Measurements from ENCODE around the gene PCSK6.
"Not testable (repeated sequence)": the region's sequence is repeated elsewhere in the genome, so short reads cannot be mapped to it uniquely, and the experiment has no call there.

The PCSK6 gene

GRCh38 chr15:101376615-101377395, 112.7 kb downstream of the PCSK6 start:
- DNase-seq (ENCODE audit: low spot score) = no peak

- not testable (repeated sequence) for DNase-seq (ENCODE audit: low spot score)
Measured at GRCh38 chr15:101375006-101375405, 114.5 kb downstream of the PCSK6 start.

- no peak for DNase-seq (ENCODE audit: low spot score)
Measured at GRCh38 chr15:101374326-101374725, 115.2 kb downstream of the PCSK6 start.

- DNase-seq (ENCODE audit: low spot score) = no peak
Measured at GRCh38 chr15:101373577-101373976, 115.9 kb downstream of the PCSK6 start.

- no peak for DNase-seq (ENCODE audit: low spot score)
Measured at GRCh38 chr15:101372960-101373525, 116.5 kb downstream of the PCSK6 start.

DNA sequence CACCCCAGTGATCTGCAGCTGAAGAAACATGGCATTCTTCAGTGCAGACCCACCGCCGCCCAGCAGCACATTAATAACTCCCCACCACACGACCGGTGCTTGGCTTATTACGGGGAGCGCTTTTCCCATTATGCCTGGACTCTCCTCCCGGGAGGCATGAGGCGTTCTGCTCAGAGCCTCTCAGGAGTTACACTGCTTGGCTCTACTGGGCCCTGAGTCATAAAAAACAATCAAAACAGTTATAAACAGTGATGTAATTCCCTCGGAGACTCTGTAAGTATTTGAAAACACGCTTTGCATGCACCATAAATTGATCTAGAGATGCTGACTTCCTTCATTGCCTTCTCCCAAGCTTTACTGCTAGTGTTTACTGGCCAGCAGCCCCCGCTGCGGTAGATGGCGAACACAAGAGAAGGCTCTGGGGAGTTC, 117.3 kb downstream of the PCSK6 start:
- DNase-seq (ENCODE audit: low spot score) = no peak

- no peak for DNase-seq (ENCODE audit: low spot score)
Measured at GRCh38 chr15:101371519-101371918, 118.0 kb downstream of the PCSK6 start.

- no peak for DNase-seq (ENCODE audit: low spot score)
Measured at GRCh38 chr15:101371081-101371480, 118.4 kb downstream of the PCSK6 start.

DNA sequence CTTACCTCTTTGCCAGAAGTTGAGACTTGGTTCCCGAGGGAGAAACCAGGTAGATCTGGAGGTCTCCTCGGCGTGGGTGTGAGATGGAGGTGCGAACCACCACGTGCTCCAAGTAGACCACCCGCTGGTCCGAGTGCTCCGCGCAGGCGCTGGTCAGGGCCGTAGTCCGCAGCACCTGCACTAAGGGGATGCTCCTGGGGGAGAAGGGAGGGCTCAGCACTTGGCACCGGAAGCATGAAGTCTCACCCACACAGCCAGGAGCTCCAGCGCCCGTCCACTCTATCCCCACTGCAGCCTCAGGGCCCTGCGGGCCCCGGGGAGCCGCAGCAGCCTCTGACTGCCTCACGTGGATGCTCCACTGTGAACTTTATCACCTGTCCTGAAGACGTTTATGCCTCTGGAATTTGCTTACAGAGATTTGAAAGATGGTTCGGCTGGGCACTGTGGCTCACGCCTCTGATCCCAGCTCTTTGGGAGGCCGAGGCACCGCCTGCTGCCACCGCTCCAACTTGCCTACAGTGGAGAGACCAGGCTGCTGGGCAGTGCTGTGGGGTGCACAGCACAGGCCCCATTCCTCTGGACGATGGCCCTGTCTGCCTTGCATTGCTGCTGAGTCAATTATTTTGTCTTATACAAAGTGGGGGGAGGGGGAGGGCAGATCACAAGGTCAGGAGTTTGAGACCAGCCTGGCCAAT, 119.0 kb downstream of the PCSK6 start:
- no peak for DNase-seq (ENCODE audit: low spot score)

DNA sequence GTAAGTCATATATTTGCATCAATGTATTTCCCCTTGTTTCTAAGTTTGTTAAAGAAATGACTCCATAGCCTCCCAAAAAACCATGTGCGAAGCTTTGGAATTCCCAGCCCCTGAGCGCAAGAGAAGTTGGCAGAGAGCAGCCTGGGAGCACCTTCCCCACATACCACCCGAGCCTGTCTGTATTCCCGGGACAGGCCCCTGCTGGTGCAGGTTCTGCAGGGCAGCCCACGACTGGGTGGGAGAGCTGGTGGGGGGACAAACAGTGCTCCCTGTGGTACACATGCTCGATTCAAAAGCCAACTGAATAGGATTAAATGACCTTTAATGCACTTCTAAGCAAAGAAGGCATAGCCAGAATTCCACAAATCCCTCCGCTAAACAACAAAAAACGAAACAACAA, 119.8 kb downstream of the PCSK6 start:
- no peak for DNase-seq (ENCODE audit: low spot score)

DNA sequence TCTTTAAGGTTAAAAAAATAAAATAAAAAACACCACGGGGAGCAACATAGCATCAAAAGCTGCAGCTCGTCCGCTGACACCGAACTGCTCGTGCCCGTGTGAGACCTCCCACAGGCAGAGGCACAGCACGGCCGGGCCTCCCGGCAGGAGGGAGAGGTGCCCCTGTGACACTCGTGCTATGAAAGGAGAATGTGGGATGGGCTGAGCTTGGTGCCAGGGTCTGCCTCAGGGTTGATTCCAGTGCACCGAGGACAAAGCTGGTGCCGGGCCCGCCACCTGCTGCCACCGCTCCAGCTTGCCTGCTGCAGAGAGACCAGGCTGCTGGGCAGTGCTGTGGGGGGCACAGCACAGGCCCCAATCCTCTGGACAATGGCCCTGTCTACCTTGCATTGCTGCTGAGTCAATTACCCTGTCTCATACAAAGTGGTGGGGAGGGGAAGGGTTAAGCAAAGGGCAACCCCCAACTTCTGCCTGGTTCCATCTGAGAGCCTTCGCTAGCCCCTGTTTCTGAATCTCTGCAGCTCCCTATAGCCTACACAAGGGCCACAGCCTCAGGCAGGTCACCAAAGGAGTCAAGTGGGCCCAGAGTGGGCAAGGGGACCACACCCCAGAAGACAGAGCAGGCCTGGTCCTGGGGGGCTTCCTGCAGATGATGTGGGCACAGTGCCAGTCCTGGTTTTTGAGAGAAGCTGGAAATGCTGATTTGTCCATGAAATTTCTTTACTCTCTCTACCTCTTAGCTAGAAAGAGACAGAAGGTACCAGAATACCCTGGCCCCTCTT, 120.5 kb downstream of the PCSK6 start:
- DNase-seq (ENCODE audit: low spot score) = no peak

DNA sequence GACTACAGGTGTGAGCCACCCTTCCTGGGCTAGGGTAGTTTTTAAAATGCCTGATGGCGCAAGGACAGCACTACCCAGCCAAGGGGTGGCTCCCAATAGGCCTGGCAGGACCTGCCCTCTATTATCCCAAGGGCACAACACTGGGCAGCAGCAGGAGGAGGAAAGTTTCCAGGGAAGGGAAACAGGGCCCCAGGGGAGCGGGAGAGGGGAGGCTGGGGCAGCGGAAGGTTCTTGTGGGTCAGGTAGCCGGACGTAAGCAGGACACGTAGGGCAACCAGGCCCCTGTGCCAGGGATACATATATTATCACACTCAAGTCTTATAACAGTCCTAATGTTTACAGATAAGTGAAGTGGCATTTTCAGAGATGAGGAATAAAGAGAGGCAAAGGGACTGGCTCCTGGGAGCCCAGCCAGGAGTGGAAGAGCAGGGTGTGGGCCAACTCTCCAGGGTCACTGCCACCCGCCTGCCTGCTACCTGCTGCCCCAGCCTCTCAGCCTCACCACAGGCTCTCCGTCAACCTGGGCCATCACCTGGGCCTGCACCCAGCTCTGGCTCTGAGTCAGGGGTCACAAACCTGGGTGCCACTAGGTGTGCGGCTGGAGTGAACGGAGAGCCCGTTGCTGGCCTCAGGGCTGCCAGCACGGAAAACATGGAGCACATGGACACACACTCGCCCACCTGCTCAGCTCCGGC, 121.3 kb downstream of the PCSK6 start:
- no peak for DNase-seq (ENCODE audit: low spot score)

DNA sequence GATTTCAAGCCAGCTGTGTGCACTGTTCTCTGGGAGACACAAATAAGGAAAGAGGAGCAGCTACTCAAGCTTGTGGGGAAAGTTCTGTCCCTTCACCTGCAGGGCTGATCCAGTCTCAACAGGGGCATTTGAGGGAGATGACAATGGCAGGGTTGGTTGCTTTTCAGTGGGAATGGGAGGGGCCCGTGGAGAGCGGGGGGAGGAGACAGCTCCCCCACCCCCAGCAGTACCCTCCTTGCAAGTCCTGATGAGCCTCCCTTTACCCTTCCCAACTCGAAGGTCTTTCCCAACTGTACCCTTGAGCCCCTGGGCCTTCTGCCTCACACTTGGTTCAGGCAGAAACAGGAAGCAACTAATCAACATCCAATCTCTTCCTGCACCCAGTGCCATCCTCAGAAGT, 122.7 kb downstream of the PCSK6 start:
- no peak for DNase-seq (ENCODE audit: low spot score)

DNA sequence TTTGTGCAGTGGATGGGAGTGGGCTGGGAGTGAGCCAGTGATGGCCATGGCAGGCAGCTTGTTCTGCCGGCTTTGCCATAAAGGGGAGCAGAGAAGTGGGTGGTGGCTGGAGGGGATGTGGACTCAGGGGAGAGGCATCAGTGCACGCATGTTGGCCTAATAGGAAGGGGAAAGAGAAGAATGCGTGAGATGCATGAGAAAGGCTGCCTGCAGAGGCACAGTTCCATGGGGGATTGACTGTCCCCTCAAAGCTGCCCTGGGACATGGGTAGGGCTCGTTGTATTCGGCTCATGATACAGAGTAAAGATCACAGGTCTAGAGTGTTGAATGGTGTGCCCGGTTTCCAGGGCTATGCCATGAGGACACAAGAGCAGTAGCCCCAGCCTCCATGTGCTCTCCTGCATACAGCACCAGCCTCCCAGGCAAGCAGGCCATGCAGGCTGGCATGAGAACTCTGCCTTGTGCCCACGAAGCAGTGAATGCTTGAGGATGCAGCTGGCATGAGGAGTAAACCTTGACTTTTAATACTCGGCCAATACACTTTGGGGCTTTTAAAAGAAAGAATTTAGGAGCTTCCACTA, 126.4 kb downstream of the PCSK6 start:
- DNase-seq (ENCODE audit: low spot score) = no peak

GRCh38 chr15:101362359-101362758, 127.1 kb downstream of the PCSK6 start:
- DNase-seq (ENCODE audit: low spot score) = no peak

GRCh38 chr15:101361418-101361817, 128.1 kb downstream of the PCSK6 start:
- no peak for DNase-seq (ENCODE audit: low spot score)

DNA sequence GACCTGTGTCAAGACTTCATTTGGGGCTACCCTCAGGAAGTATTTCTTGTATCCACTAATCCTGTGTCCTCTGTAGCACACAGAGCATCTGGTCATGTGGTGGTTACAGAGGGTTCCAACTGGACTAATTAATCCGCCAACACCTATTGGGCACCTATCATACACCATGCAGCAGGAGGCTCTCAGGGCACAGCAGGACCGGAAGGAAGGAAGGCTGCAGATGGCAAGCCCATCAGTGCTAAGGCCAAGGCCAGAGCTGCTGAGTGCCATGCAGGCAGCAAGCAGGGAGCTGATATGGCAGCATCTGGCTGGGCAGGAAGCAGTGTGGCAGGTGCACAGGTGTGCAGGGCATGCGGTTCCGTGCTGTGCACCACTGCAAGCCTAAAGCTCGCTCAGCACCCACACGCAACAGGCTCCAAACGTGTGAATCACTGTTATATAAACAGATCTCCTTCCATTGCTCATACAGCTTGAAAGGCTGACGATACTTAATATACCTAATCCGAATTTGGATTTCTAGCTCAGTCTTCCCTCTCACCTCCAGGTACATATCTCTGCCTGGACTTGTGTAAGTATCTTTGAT, 130.1 kb downstream of the PCSK6 start:
- no peak for DNase-seq (ENCODE audit: low spot score)

- DNase-seq (ENCODE audit: low spot score) = no peak
Measured at GRCh38 chr15:101358895-101359294, 130.6 kb downstream of the PCSK6 start.

GRCh38 chr15:101357885-101358284, 131.6 kb downstream of the PCSK6 start:
- no peak for DNase-seq (ENCODE audit: low spot score)

DNA sequence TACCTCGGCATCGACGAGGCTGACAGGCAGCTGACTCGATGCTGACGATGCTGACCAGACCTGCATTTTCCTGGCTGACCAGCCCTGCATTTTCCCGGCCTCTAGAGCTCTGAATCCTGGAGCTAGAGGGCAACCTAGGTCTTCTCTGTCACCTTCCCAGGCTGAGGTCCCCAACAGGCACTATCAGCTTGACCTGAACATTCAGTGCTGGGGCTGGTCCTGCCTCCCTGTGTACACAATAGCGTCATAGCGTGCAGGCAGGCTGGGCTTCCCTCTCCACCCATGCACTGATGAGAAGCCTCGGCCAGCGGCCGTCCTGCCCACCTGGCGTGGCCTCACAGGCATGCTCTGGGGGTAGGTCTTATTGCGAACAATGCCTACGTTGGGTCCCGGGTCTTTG, 132.2 kb downstream of the PCSK6 start:
- DNase-seq (ENCODE audit: low spot score) = no peak

All from hematopoietic multipotent progenitor cell treated with erythropoietin and hydrocortisone succinate and interleukin-3 and kit ligand, for 17 days (in vitro differentiated cells).